GM21367 (cell line): ENCODE results near the gene GFM2.
"Not testable (repeated sequence)": the region's sequence is repeated elsewhere in the genome, so short reads cannot be mapped to it uniquely, and the experiment has no call there.

Source experiments
- ATAC-seq: cut with Tn5 transposase; IDR thresholded peaks from one replicate; pipeline ENCODE4 v1.9.1; 2021; ENCODE audit not compliant: unreplicated experiment

Gene GFM2

DNA sequence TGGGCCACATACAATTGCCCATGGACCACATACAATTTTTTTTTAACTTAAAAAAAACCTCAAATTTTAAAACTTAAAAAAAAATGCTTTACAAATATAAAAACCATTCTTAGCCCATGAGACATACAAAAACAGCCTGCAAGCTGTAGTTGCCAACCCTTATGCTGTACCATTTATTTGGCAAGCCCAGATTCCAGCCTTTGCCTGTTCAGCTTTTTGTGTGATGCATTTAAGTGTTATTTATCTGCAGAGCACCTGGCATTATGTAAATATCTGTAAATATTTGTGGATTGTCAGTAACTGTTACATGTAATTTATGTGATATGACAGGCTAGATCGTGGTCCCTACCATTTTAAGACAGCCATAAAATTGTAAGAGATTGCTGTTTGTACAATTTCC lies 49.3 kb downstream of the GFM2 start:
- ATAC-seq, result no peak

DNA sequence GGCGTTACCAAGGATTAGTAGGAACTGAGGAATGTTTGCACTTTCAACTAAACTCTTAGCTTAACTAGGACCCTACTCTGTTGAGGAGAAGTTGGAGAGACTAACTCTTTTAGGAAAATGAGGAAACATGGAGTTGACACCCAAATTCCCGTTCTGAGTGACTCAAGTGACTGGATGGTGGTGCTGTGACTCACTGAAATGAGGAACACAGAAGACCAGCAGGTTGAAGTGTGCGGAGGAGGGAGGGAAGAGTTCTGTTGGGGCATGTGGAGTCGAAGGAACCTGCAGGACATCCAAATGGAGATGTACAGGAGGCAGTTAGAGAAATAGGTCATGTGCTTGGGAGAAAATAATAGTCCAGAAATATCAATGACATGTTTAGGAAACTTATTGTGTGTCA lies 73.7 kb downstream of the GFM2 start:
- ATAC-seq, result no peak

GRCh38 chr5:74686962-74687751 lies 79.8 kb downstream of the GFM2 start:
- no peak for ATAC-seq

DNA sequence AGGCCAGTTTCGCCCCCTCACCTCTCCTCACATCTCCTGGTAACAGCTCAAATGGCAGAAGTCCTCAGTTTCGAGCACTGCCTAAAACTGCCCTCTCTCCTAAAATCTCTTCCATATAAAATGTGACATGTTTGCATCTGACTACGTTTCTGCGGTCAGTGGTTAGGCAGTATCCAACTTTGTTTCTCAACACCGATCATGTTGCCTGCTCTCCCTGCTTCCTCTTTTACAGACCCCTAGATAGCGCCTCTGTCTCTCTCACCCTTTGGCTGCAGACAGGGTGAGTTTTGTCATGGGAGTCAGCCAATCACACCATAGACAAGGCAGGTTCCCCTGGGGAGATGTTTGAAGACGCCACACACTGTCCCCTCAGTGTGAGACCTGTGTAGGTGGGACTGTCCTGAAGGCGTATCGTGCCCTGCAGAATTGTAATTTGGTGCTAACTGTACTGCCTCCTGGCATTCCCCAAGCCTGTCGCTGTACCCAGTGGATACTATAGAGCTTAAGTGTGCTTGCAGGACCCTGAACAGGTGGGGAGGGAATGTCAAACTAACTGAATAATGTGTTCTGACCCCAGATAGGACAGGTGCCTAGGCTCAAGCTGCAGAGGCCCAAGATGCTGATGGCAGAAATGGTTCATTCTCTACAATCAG lies 80.8 kb downstream of the GFM2 start:
- ATAC-seq, result peak; percentile 41

DNA sequence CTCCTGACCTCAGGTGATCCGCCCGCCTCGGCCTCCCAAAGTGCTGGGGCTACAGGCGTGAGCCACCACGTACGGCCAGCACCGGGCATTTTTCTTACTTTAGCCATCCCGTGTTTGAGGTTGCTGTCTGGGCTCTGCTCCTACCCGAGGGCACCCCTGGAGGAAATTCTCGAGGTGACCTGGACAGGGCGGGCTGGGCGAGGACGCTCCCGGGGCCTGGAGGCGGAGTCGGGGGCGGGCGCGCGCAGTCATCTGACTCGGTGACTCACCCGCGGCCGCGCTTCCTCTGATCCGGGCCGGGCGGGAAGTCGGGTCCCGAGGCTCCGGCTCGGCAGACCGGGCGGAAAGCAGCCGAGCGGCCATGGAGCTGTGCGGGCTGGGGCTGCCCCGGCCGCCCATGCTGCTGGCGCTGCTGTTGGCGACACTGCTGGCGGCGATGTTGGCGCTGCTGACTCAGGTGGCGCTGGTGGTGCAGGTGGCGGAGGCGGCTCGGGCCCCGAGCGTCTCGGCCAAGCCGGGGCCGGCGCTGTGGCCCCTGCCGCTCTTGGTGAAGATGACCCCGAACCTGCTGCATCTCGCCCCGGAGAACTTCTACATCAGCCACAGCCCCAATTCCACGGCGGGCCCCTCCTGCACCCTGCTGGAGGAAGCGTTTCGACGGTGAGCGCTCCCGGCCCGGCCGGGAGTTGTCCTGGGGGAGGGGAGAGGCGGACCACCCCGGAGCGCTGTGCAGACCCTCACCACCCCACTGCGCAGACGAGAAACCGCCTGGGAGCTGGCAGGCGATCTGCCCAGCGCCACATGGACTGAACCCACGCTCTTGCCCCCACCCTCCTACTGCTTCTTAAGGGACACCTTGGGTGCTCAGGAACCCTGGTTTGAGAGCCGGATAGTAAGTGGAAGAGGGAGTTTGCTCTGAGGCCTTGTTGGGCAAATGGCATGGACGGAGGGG lies 81.7 kb downstream of the GFM2 start, which contains the start of gene HEXB:
Gene HEXB, plus strand, starts transcription at position 334 of the 952 bp plus-strand sequence. Its CDS starts 28 bp downstream, at position 362.
- ATAC-seq, result peak; percentile 76

GRCh38 chr5:74679966-74680365 lies 87.0 kb downstream of the GFM2 start:
- no peak for ATAC-seq

GRCh38 chr5:74679300-74679699 lies 87.6 kb downstream of the GFM2 start:
- not testable (repeated sequence) for ATAC-seq

- not testable (repeated sequence) for ATAC-seq
These were observed 88.8 kb downstream of the GFM2 start for GRCh38 chr5:74678123-74678522.

GRCh38 chr5:74676466-74676865 lies 90.5 kb downstream of the GFM2 start:
- ATAC-seq, result not testable (repeated sequence)

GRCh38 chr5:74673011-74673790 lies 93.7 kb downstream of the GFM2 start:
- no peak for ATAC-seq

GRCh38 chr5:74672215-74672877 lies 94.6 kb downstream of the GFM2 start:
- ATAC-seq, result no peak
